Measurements from ENCODE around the gene HOXB1. TPM values are rescaled to one million over a fixed set of nuclear protein-coding genes. Genes with fewer than 3 reads are reported as not detected.
A peak's percentile ranks its signal among the peaks of the same experiment; 100 is the strongest.

Gene HOXB1
- polyA plus RNA-seq, 1 donor (not counting 4 experiments of a cell fraction or from before 2014, with no cell fraction given) = not detected

DNA sequence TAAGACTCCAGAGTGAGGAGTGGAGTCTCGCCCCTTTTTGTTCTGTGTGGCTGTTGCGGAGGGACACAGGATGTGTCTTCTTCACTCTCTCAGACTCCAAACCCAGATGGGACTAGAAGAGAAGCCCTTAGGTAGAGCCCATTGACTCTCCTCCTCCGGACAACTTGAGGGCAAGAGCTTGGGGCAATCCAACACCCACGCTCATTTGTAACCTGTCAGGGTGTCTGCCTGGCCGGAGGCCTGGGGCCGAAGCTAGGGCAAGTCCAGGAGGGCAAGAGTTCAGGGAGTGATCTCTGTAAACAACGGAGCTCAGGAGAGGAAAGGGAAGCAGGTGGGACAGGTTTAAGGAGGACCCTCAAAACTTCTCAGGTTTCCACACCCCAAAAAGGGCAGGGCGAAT is 1.4 kb upstream of the HOXB1 start:
- dilution Hi-C loops (cut with MboI; ENCODE audit: extremely low pct_ligation_motif_present, low sequenced_read_pairs) = no loop called here
- Histone ChIP-seq H3K27ac (ENCODE audit: control insufficient read depth, insufficient read depth, low read length) (no peak overlapping the region), H3K4me1 (ENCODE audit: control insufficient read depth, extremely low read depth, insufficient read depth, low read length) (peaks cover 11% of the 10 kb centered on the region), H3K4me2 (ENCODE audit: control insufficient read depth, extremely low read depth, insufficient read depth, low read depth, low read length) (no peak overlapping the region), H3K9me1 (ENCODE audit: control insufficient read depth, extremely low read depth, insufficient read depth, low read length) (no peaks in the 10 kb centered on the region), H3K9ac (ENCODE audit: control insufficient read depth, extremely low read depth, insufficient read depth, low read length) (no peak overlapping the region), H3K27me3 (ENCODE audit: control insufficient read depth, extremely low read depth, insufficient read depth, low read length) (no peaks in the 10 kb centered on the region), H3K79me2 (ENCODE audit: control insufficient read depth, insufficient read depth, low read length) (no peaks in the 10 kb centered on the region), H2AFZ (ENCODE audit: control insufficient read depth, low read length) (no peak overlapping the region), H4K20me1 (ENCODE audit: control insufficient read depth, extremely low read depth, insufficient read depth, low read length) (no peaks in the 10 kb centered on the region), H3K9me3 (ENCODE audit: control insufficient read depth, low read depth, low read length) (no peaks in the 10 kb centered on the region), H3K36me3 (ENCODE audit: control insufficient read depth in 2 of 2, extremely low read depth in 1 of 2, insufficient read depth in 2 of 2, low read length in 2 of 2) (no peaks in the 10 kb centered on the region), H3K4me3 (ENCODE audit: control insufficient read depth in 2 of 3, extremely low read depth in 1 of 3, insufficient read depth in 2 of 3, low read depth in 1 of 3, low read length in 3 of 3) (no peak overlapping the region)
- TF ChIP-seq EZH2 (IDR thresholded peaks at IDR 0.05; ENCODE audit: low read length) = no peak
- TF ChIP-seq, protein P1, sequence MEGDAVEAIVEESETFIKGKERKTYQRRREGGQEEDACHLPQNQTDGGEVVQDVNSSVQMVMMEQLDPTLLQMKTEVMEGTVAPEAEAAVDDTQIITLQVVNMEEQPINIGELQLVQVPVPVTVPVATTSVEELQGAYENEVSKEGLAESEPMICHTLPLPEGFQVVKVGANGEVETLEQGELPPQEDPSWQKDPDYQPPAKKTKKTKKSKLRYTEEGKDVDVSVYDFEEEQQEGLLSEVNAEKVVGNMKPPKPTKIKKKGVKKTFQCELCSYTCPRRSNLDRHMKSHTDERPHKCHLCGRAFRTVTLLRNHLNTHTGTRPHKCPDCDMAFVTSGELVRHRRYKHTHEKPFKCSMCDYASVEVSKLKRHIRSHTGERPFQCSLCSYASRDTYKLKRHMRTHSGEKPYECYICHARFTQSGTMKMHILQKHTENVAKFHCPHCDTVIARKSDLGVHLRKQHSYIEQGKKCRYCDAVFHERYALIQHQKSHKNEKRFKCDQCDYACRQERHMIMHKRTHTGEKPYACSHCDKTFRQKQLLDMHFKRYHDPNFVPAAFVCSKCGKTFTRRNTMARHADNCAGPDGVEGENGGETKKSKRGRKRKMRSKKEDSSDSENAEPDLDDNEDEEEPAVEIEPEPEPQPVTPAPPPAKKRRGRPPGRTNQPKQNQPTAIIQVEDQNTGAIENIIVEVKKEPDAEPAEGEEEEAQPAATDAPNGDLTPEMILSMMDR (optimal IDR thresholded peaks at IDR 0.05 in 1 of 3, IDR thresholded peaks at IDR 0.05 in 1 of 3, conservative IDR thresholded peaks at IDR 0.05 in 1 of 3; ENCODE audit: extremely low read depth in 1 of 3, insufficient read depth in 2 of 3, low read length in 3 of 3) = no peak
- DNase-seq (ENCODE audit: low read depth, low spot score) (no peak), FAIRE-seq (no peak)

DNA sequence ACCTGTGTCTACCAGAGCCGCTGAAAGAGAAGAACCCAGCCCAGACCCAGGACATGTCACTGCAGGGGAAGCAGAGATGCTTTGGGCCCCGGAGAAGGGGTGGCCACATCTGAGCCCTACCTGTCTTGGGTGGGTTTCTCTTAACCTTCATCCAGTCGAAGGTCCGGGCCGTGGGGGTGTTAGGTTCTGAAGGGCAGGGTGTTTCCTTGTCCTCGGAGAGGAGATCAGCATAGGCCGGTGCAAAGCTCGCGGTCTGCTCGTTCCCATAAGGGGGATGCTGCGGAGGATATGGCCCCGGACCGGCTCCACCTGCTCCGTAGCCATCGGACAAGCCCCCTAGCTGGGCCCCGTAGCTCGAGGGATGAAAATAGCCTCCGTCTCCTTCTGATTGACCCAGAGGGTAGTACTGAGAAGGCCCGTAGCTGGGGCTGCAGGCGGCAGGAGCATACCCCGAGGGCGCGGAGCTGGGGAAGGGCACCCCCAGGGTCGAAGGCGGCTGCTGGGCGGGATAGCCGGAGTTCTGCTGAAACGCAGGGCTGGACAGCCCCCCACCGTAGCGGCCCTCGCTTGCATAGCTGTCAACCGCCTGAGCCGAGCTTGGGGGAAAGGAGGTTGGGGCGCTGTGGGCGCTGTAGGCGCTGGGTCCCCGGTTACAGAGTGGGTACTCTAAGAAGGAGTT is 464 bp downstream of the HOXB1 start:
- TF ChIP-seq EZH2 (IDR thresholded peaks at IDR 0.05; ENCODE audit: low read length) = no peak
- TF ChIP-seq, protein P1 (optimal IDR thresholded peaks at IDR 0.05 in 1 of 3, IDR thresholded peaks at IDR 0.05 in 1 of 3, conservative IDR thresholded peaks at IDR 0.05 in 1 of 3; ENCODE audit: extremely low read depth in 1 of 3, insufficient read depth in 2 of 3, low read length in 3 of 3) = no peak
- Histone ChIP-seq H3K4me2 (ENCODE audit: control insufficient read depth, extremely low read depth, insufficient read depth, low read depth, low read length) (no peak overlapping the region), H4K20me1 (ENCODE audit: control insufficient read depth, extremely low read depth, insufficient read depth, low read length) (no peaks in the 10 kb centered on the region), H3K27ac (ENCODE audit: control insufficient read depth, insufficient read depth, low read length) (no peak overlapping the region), H3K4me3 (ENCODE audit: control insufficient read depth in 2 of 3, extremely low read depth in 1 of 3, insufficient read depth in 2 of 3, low read depth in 1 of 3, low read length in 3 of 3) (no peak overlapping the region), H3K79me2 (ENCODE audit: control insufficient read depth, insufficient read depth, low read length) (no peaks in the 10 kb centered on the region), H3K27me3 (ENCODE audit: control insufficient read depth, extremely low read depth, insufficient read depth, low read length) (peaks cover 4% of the 10 kb centered on the region), H3K9ac (ENCODE audit: control insufficient read depth, extremely low read depth, insufficient read depth, low read length) (no peak overlapping the region), H3K9me1 (ENCODE audit: control insufficient read depth, extremely low read depth, insufficient read depth, low read length) (no peaks in the 10 kb centered on the region), H3K36me3 (ENCODE audit: control insufficient read depth in 2 of 2, extremely low read depth in 1 of 2, insufficient read depth in 2 of 2, low read length in 2 of 2) (no peaks in the 10 kb centered on the region), H3K4me1 (ENCODE audit: control insufficient read depth, extremely low read depth, insufficient read depth, low read length) (peaks cover 11% of the 10 kb centered on the region), H2AFZ (ENCODE audit: control insufficient read depth, low read length) (peak overlapping the region; percentile 71), H3K9me3 (ENCODE audit: control insufficient read depth, low read depth, low read length) (no peaks in the 10 kb centered on the region)
- dilution Hi-C loops (cut with MboI; ENCODE audit: extremely low pct_ligation_motif_present, low sequenced_read_pairs) = no loop called here
- FAIRE-seq (no peak), DNase-seq (ENCODE audit: low read depth, low spot score) (no peak)

Data from keratinocyte (primary cell).